ENCODE results near the gene HSD17B11.

DNA sequence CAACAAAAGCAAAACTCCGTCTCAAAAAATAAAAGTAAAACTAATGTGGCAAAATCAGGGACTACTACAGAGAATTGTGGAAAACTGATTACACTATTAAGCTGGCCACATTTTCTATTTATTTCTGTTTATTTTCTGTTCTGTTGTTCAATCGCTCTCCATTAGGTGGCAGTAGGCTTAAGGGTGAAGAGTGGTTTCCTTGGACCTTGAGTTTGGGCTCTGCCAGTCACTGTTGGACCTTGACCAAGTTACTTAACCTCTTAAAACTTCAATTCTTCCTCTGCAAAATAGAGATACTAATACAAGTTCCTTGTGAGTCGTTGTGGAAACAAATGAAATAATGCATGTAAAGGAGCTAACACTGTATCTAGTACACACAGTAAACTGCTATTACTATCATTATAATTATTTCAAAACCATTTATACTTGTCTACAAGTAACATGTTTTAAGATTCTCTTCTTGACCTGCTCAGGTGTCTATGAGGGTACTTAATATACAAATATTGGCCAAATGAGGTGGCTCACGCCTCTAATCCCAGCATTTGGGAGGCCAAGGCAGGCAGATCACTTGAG is 15.2 kb downstream of the HSD17B11 start:
- TF ChIP-seq, protein P1, sequence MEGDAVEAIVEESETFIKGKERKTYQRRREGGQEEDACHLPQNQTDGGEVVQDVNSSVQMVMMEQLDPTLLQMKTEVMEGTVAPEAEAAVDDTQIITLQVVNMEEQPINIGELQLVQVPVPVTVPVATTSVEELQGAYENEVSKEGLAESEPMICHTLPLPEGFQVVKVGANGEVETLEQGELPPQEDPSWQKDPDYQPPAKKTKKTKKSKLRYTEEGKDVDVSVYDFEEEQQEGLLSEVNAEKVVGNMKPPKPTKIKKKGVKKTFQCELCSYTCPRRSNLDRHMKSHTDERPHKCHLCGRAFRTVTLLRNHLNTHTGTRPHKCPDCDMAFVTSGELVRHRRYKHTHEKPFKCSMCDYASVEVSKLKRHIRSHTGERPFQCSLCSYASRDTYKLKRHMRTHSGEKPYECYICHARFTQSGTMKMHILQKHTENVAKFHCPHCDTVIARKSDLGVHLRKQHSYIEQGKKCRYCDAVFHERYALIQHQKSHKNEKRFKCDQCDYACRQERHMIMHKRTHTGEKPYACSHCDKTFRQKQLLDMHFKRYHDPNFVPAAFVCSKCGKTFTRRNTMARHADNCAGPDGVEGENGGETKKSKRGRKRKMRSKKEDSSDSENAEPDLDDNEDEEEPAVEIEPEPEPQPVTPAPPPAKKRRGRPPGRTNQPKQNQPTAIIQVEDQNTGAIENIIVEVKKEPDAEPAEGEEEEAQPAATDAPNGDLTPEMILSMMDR (IDR thresholded peaks at IDR 0.05), result peak; percentile 54
- no peak for TF ChIP-seq EP300 (IDR thresholded peaks at IDR 0.05)
- no peak for TF ChIP-seq BCL3 (IDR thresholded peaks at IDR 0.05)
- no peak for TF ChIP-seq POLR2A (IDR thresholded peaks at IDR 0.05; ENCODE audit: low read length)
